GM12878 (cell line): ENCODE data around the gene EFNA2. TPM values are rescaled to one million over a fixed set of nuclear protein-coding genes. Genes with fewer than 3 reads are reported as not detected.

Experiments used
- ATAC-seq: fragments of 200-7000 bp; cut with Tn5 transposase; 3 replicates; pipeline ENCODE4 v1.9.1; 2020; ENCODE audit warnings: mild to moderate bottlenecking, moderate library complexity
- BruUV-seq: library from RNA; stranded (reverse); fragments of 400-500 nt; replicated peaks from 2 replicates; lab custom pipeline; 2021; lab: Mats Ljungman, UMichigan
- CTCF ChIA-PET: fragments of 300-600 bp; sonication (Branson Sonifier 250); formaldehyde crosslinking; extraction: SDS; loops from one replicate; lab custom pipeline; 2021; ENCODE audit warnings: inconsistent platforms; lab: Yijun Ruan, JAX
- POLR2A ChIA-PET: fragments of 350-600 bp; formaldehyde crosslinking; extraction: SDS; loops from one replicate; lab custom pipeline; 2021; ENCODE audit warnings: inconsistent platforms; lab: Charles Lee
- RAD21 ChIA-PET: fragments of 300-600 bp; sonication (Branson Sonifier 250); formaldehyde crosslinking; loops from one replicate; lab custom pipeline; 2023; ENCODE audit warnings: antibody characterized with exemption; ENCODE audit not compliant: unreplicated experiment; lab: Charles Lee
- SMC1A ChIA-PET: fragments of 300-600 bp; sonication (Branson Sonifier 250); formaldehyde crosslinking; loops from one replicate; lab custom pipeline; 2023; ENCODE audit not compliant: unreplicated experiment, uncharacterized antibody; lab: Charles Lee
- DNase-seq: peaks from one replicate; pipeline ENCODE4 v3.0.0-alpha.2; 2011; ENCODE audit warnings: low read depth, low spot score
- FAIRE-seq: peaks from 3 replicates; lab custom pipeline; 2011; peaks lifted over from hg19 to GRCh38; lab: Jason Lieb, UNC
- H2AFZ ChIP-seq: 2 replicates; pipeline ENCODE4 v1.6.0; 2011; ENCODE audit warnings: low read depth, low read length, control low read depth; ENCODE audit not compliant: control insufficient read depth
- H3K27ac ChIP-seq: 2 replicates; pipeline ENCODE4 v1.5.1; 2011; ENCODE audit warnings: control low read depth; ENCODE audit not compliant: control insufficient read depth, insufficient read depth
- H3K27me3 ChIP-seq, 2 experiments: replicated peaks in 1 of 2; 2 replicates each; pipeline versions ENCODE4 v1.6.0 to v1.6.1; 2011; ENCODE audit warnings: low read length in 1 of 2; ENCODE audit not compliant: control insufficient read depth in 2 of 2, insufficient read depth in 2 of 2
- H3K36me3 ChIP-seq, 2 experiments: 2 replicates each; pipeline ENCODE4 v1.5.1; 2011; ENCODE audit warnings: low read length in 1 of 2; ENCODE audit not compliant: control insufficient read depth in 2 of 2, insufficient read depth in 2 of 2
- H3K4me1 ChIP-seq: 2 replicates; pipeline ENCODE4 v1.6.1; 2011; ENCODE audit warnings: mild to moderate bottlenecking, low read length, moderate library complexity, mixed read lengths; ENCODE audit not compliant: control insufficient read depth, insufficient read depth
- H3K4me2 ChIP-seq: 2 replicates; pipeline ENCODE4 v1.6.0; 2011; ENCODE audit warnings: control low read depth; ENCODE audit not compliant: control insufficient read depth, insufficient read depth
- H3K4me3 ChIP-seq: fragments of 200-600 bp; sonication (generic); 2 replicates; pipeline ENCODE4 v1.5.1; 2016
- H3K79me2 ChIP-seq: 2 replicates; pipeline ENCODE4 v1.6.0; 2011; ENCODE audit warnings: low read length; ENCODE audit not compliant: control insufficient read depth, insufficient read depth
- H3K9ac ChIP-seq: 2 replicates; pipeline ENCODE4 v1.8.0; 2011; ENCODE audit warnings: low read length, control low read depth, mixed read lengths; ENCODE audit not compliant: control insufficient read depth, insufficient read depth
- H3K9me3 ChIP-seq: replicated peaks from 3 replicates; pipeline ENCODE4 v1.5.1; 2011; ENCODE audit warnings: mild to moderate bottlenecking, low read length; ENCODE audit not compliant: control insufficient read depth, insufficient read depth
- H4K20me1 ChIP-seq: 2 replicates; pipeline ENCODE4 v1.6.0; 2011; ENCODE audit not compliant: control insufficient read depth, insufficient read depth
- CEBPB ChIP-seq, 2 experiments: fragments of 150-350 bp in 1 of 2; IDR thresholded peaks; 2 replicates each; pipeline ENCODE4 v1.6.1; 2012 to 2014; ENCODE audit warnings: low read depth in 2 of 2, low read length in 2 of 2, borderline replicate concordance in 1 of 2, inconsistent platforms in 1 of 2
- E2F4 ChIP-seq: IDR thresholded peaks from 2 replicates; pipeline ENCODE4 v1.6.1; 2012; ENCODE audit warnings: low read depth, low read length, improper control_type of control experiment
- EGR1 ChIP-seq, 2 experiments: IDR thresholded peaks; 1 replicate in 1 of 2; 2 replicates in 1 of 2; pipeline ENCODE4 v1.6.1; 2011 to 2012; ENCODE audit warnings: low read depth in 2 of 2, low read length in 2 of 2, borderline replicate concordance in 1 of 2, mild to moderate bottlenecking in 1 of 2, moderate library complexity in 1 of 2
- EZH2 ChIP-seq: IDR thresholded peaks from 2 replicates; pipeline ENCODE4 v1.6.1; 2012; ENCODE audit warnings: low read depth, mild to moderate bottlenecking, control low read depth, inconsistent platforms, low read length, borderline replicate concordance; ENCODE audit not compliant: control insufficient read depth
- MTA2 ChIP-seq: fragments of 450-650 bp; IDR thresholded peaks from 2 replicates; pipeline ENCODE4 v1.6.1; 2016; ENCODE audit warnings: low read depth, mild to moderate bottlenecking, moderate library complexity
- MYC ChIP-seq: IDR thresholded peaks from 2 replicates; pipeline ENCODE4 v1.6.1; 2011; ENCODE audit warnings: mild to moderate bottlenecking, low read length, moderate library complexity, inconsistent platforms; ENCODE audit not compliant: insufficient read depth, insufficient replicate concordance, insufficient read length, severe bottlenecking
- RAD51 ChIP-seq: fragments of 450-650 bp; IDR thresholded peaks from 2 replicates; pipeline ENCODE4 v1.6.1; 2016; ENCODE audit warnings: moderate library complexity, mild to moderate bottlenecking, inconsistent platforms
- ZNF592 ChIP-seq: fragments of 450-650 bp; IDR thresholded peaks from 2 replicates; pipeline ENCODE4 v1.6.1; 2017; ENCODE audit warnings: mild to moderate bottlenecking, moderate library complexity
- ZNF622 ChIP-seq: fragments of 450-650 bp; IDR thresholded peaks from 2 replicates; pipeline ENCODE4 v1.6.1; 2017; ENCODE audit warnings: mild to moderate bottlenecking, inconsistent platforms
- WGBS: methylation state at CpG from one replicate; pipeline ENCODE4 v1.1.6; 2016; ENCODE audit warnings: low lambda C conversion rate; ENCODE audit not compliant: insufficient replicate concordance, insufficient coverage; ENCODE audit errors: missing lambda C conversion rate; 5-methylcytosine and 5-hydroxymethylcytosine counted together
- in situ Hi-C: fragments of 300-500 bp; cut with MboI; formaldehyde crosslinking; loops from 9 replicates; pipeline ENCODE4 v1.14.3; 2018; ENCODE audit warnings: mixed read lengths
- intact Hi-C: fragments of 100-400 bp; cut with micrococcal nuclease; formaldehyde crosslinking; loops from one replicate; pipeline ENCODE4 v1.14.2; 2022; ENCODE audit not compliant: unreplicated experiment
- polyA plus RNA-seq, 11 experiments: library from polyadenylated mRNA; depleted of rRNA in 4 of 11; unstranded in 6 of 11; stranded (reverse) in 5 of 11; fragments of >200 nt; fragmentation: Nextera tagmentation in 4 of 11; fragmentation: Illumina TruSeq in 1 of 11; extraction: Ambion mirVana in 4 of 11; extraction: Trizol in 1 of 11; gene quantifications; 1 replicate in 1 of 11; 2 replicates in 10 of 11; pipeline versions ENCODE4 v1.2.1 to v1.2.3, GENCODE V29; 2011 to 2016; ENCODE audit warnings: inconsistent platforms in 2 of 11, missing spikeins in 2 of 11, low read depth in 1 of 11
- total RNA-seq, 4 experiments: library from RNA; depleted of rRNA in 3 of 4; stranded (reverse); fragments of >200 nt in 3 of 4; fragmentation: Illumina TruSeq in 1 of 4; extraction: Trizol in 1 of 4; gene quantifications; 2 replicates each; pipeline versions ENCODE4 v1.2.1 to v1.2.3, GENCODE V29; 2013 to 2021

The EFNA2 gene
- total and polyA plus RNA-seq, 10 of the 15 experiments (the other 5 are each of a cell fraction or from before 2014, with no cell fraction given): not detected

GRCh38 chr19:1256646-1257474, 28.8 kb upstream of the EFNA2 start:
- no peak for ATAC-seq
- ChIA-PET RAD21 (no interaction called here), POLR2A (interaction anchor here (2.1 to 2.3 kb wide), 2 partner anchors 10 to 12 kb away, joined by 9 to 13 read pairs; partner anchors contain the start of gene CIRBP), SMC1A (interaction anchor here (1.0 to 1.4 kb wide), 2 partner anchors 10 to 12 kb away, joined by 3 to 4 read pairs; partner anchors contain the start of gene CIRBP), CTCF (interaction anchor here (1.5 kb wide), 1 partner anchor 12 kb away, joined by 8 read pairs; no protein-coding TSS in a partner anchor)
- H3K9me3 ChIP-seq: no peaks in the 10 kb centered on the region
- H3K4me2 ChIP-seq: no peak overlapping the region
- H3K4me1 ChIP-seq: peaks cover 27% of the 10 kb centered on the region
- WGBS: 92% methylated on average over 36 of the region's 46 CpGs
- no peak overlapping the region for H3K4me3 ChIP-seq
- DNase-seq: no peak
- peaks cover 14 to 29% of the 10 kb centered on the region in 2 experiments; a peak in 3 of 4 replicates for H3K36me3 ChIP-seq
- H2AFZ ChIP-seq: no peak overlapping the region
- H3K79me2 ChIP-seq: peaks cover 60% of the 10 kb centered on the region
- TF ChIP-seq ZNF592 (no peak), CEBPB (IDR thresholded peaks at IDR 0.05; ENCODE audit: borderline replicate concordance in 1 of 2, low read depth in 2 of 2, low read length in 2 of 2) (no peak), MTA2 (no peak), EZH2 (no peak), EGR1 (IDR thresholded peaks at IDR 0.05; ENCODE audit: borderline replicate concordance in 1 of 2, low read depth in 2 of 2, low read length in 2 of 2) (no peak), RAD51 (no peak), MYC (no peak), ZNF622 (no peak), E2F4 (no peak)
- intact Hi-C loops: no loop called here
- in situ Hi-C loops: no loop called here
- H3K27ac ChIP-seq: no peak overlapping the region
- no peak overlapping the region for H3K9ac ChIP-seq
- H3K27me3 ChIP-seq: no peaks in the 10 kb centered on the region
- FAIRE-seq: no peak
- no TSS peak for BruUV-seq
- H4K20me1 ChIP-seq: no peaks in the 10 kb centered on the region
